Adrenal gland (tissue), 12 donors: ENCODE data around the gene UNC5C. TPM values are rescaled to one million over a fixed set of nuclear protein-coding genes. Genes with fewer than 3 reads are reported as not detected.

ENCODE experiments used
- DNase-seq, 7 donors: peaks; one replicate each; pipeline ENCODE4 v3.0.0-alpha.2; 2019 to 2020
- H3K27ac ChIP-seq, 5 donors: fragments of 200-600 bp; sonication (generic) in 4 of 5; 1 replicate in 3 of 5; 2 replicates in 2 of 5; pipeline versions ENCODE4 v1.5.1 to v1.8.0; 2016 to 2020; ENCODE audit warnings: mild to moderate bottlenecking in 1 of 5
- H3K27me3 ChIP-seq: fragments of 200-600 bp; 2 replicates; pipeline ENCODE4 v1.8.0; 2021
- H3K36me3 ChIP-seq, 2 donors: fragments of 200-600 bp; replicated peaks in 1 of 2; 1 replicate in 1 of 2; 2 replicates in 1 of 2; pipeline versions ENCODE4 v1.5.1 to v1.8.0; 2018 to 2022
- H3K4me1 ChIP-seq, 2 donors: fragments of 200-600 bp; replicated peaks in 1 of 2; 1 replicate in 1 of 2; 2 replicates in 1 of 2; pipeline versions ENCODE4 v1.5.1 to v1.8.0; 2018 to 2021
- H3K4me3 ChIP-seq, 4 donors: fragments of 200-600 bp; sonication (generic) in 3 of 4; one replicate each; pipeline ENCODE4 v1.5.1; 2016 to 2018
- H3K9me3 ChIP-seq, 3 donors: fragments of 200-600 bp; sonication (generic) in 1 of 3; replicated peaks in 1 of 3; 1 replicate in 2 of 3; 2 replicates in 1 of 3; pipeline versions ENCODE4 v1.5.1 to v1.8.0; 2016 to 2021
- CTCF ChIP-seq, 6 experiments: fragments of 450-650 bp in 4 of 6; fragments of 200-600 bp in 2 of 6; sonication (generic) in 1 of 6; IDR thresholded peaks; 1 replicate in 5 of 6; 2 replicates in 1 of 6; pipeline versions ENCODE4 v1.5.1 to v1.8.0; 2016 to 2021; ENCODE audit warnings: antibody characterized with exemption in 6 of 6, mild to moderate bottlenecking in 2 of 6, moderate library complexity in 1 of 6
- POLR2A ChIP-seq, 2 donors: fragments of 450-650 bp; IDR thresholded peaks; one replicate each; pipeline ENCODE4 v1.6.1; 2017; ENCODE audit warnings: antibody characterized with exemption in 2 of 2, mild to moderate bottlenecking in 2 of 2, moderate library complexity in 1 of 2
- whole genome bisulfite sequencing, 4 donors: extraction: QIAGEN DNeasy Blood & Tissue Kit in 2 of 4; methylation state at CpG; one replicate each; pipeline versions ENCODE4 v1.1.5 to v1.1.7; 2013 to 2017; 5-methylcytosine and 5-hydroxymethylcytosine counted together
- intact Hi-C, 2 donors: fragments of 100-400 bp; cut with DNase I; formaldehyde crosslinking; loops; one replicate each; pipeline versions ENCODE4 v1.14.1 to v1.15.0; 2022 to 2023
- polyA plus RNA-seq, 3 donors: library from polyadenylated mRNA; stranded (reverse); fragments of 200-250 nt in 2 of 3; fragments of 350-450 nt in 1 of 3; fragmentation: Illumina TruSeq in 1 of 3; extraction: RNeasy Lipid Tissue Mini Kit (QIAGEN cat#74804) in 1 of 3; gene quantifications; one replicate each; pipeline ENCODE4 v1.2.3, GENCODE V29; 2013 to 2014
- total RNA-seq, 9 donors: library from RNA; depleted of rRNA in 4 of 9; stranded (reverse); fragments of >200 nt in 4 of 9; fragments of 120-200 nt in 1 of 9; fragmentation: NEBNext Ultra II Directional in 1 of 9; extraction: Animal tissue kit (Norgen Biotek cat#: 25700) in 1 of 9; gene quantifications; one replicate each; pipeline versions ENCODE4 v1.1.0 to v1.2.4, GENCODE V29; 2013 to 2023
- donor health status: healthy with polysubstance abuse.
- donor health status: Bipolar disorder and iron deficiency.
- donor health status: DM: yes; HTN: yes; CAD: no.
- donor health status: DM: no; HTN: no; CAD: no.
- donor health status: DM: no; HTN: no; CAD: no.
- donor health status: DM: yes; HTN: yes; CAD: no.

The UNC5C gene
- total and polyA plus RNA-seq, 12 donors, result 4.7 to 33.5 (median 23.8) TPM

GRCh38 chr4:95591278-95591677 lies 42.5 kb upstream of the UNC5C start:
- intact Hi-C loops, result no loop called here
- Histone ChIP-seq H3K4me3 (no peak overlapping the region), H3K27me3 (no peaks in the 10 kb centered on the region), H3K27ac (no peak overlapping the region), H3K9me3 (no peaks in the 10 kb centered on the region), H3K36me3 (no peaks in the 10 kb centered on the region), H3K4me1 (no peaks in the 10 kb centered on the region)
- TF ChIP-seq CTCF (IDR thresholded peaks at IDR 0.05) (no peak), POLR2A (IDR thresholded peaks at IDR 0.05) (no peak)
- DNase-seq, result no peak
- WGBS, 4 donors, result 80 to 88% (median 82%) methylated on average over 5 of the region's 5 CpGs

- Histone ChIP-seq H3K36me3 (no peaks in the 10 kb centered on the region), H3K27ac (no peak overlapping the region), H3K4me1 (no peaks in the 10 kb centered on the region), H3K9me3 (no peaks in the 10 kb centered on the region), H3K27me3 (no peaks in the 10 kb centered on the region), H3K4me3 (no peak overlapping the region)
- DNase-seq, result no peak
- TF ChIP-seq POLR2A (IDR thresholded peaks at IDR 0.05), result no peak
- TF ChIP-seq CTCF (IDR thresholded peaks at IDR 0.05), result no peak
- WGBS, 4 donors, result 84 to 93% (median 85%) methylated on average over 1 of the region's 1 CpG
- intact Hi-C loops, result no loop called here
Observed at GRCh38 chr4:95590615-95591014, 41.8 kb upstream of the UNC5C start.

GRCh38 chr4:95585016-95585695 lies 36.4 kb upstream of the UNC5C start:
- WGBS, 4 donors, result 56 to 73% (median 66%) methylated on average over 5 of the region's 5 CpGs
- Histone ChIP-seq H3K4me1 (no peaks in the 10 kb centered on the region), H3K27ac (no peak overlapping the region), H3K36me3 (no peaks in the 10 kb centered on the region), H3K4me3 (no peak overlapping the region), H3K27me3 (no peaks in the 10 kb centered on the region), H3K9me3 (no peaks in the 10 kb centered on the region)
- TF ChIP-seq CTCF (IDR thresholded peaks at IDR 0.05) (no peak), POLR2A (IDR thresholded peaks at IDR 0.05) (no peak)
- DNase-seq, result no peak
- intact Hi-C loops, result no loop called here

- Histone ChIP-seq H3K4me3 (no peak overlapping the region), H3K27ac (no peak overlapping the region), H3K27me3 (no peaks in the 10 kb centered on the region), H3K36me3 (no peaks in the 10 kb centered on the region), H3K9me3 (no peaks in the 10 kb centered on the region), H3K4me1 (no peaks in the 10 kb centered on the region)
- no peak for TF ChIP-seq POLR2A (IDR thresholded peaks at IDR 0.05)
- no peak for TF ChIP-seq CTCF (IDR thresholded peaks at IDR 0.05)
- 60 to 70% (median 65%) methylated on average over 1 to 8 of the region's 8 CpGs for WGBS, 4 donors
- intact Hi-C loops, result no loop called here
- DNase-seq, result no peak
Observed at GRCh38 chr4:95580226-95580625, 31.5 kb upstream of the UNC5C start.
